ENCODE data around the gene OPRPN. TPM values are rescaled to one million over a fixed set of nuclear protein-coding genes. Genes with fewer than 3 reads are reported as not detected.
A peak's percentile ranks its signal among the peaks of the same experiment; 100 is the strongest.

Gene OPRPN
- polyA plus RNA-seq (2012; ENCODE audit: low read depth, missing spikeins): not detected

- DNase-seq (ENCODE audit: insufficient read length, low spot score) (no peak), FAIRE-seq (no peak)
- TF ChIP-seq SPI1 (IDR thresholded peaks at IDR 0.05; ENCODE audit: low read depth, low read length) (no peak), POLR2A (IDR thresholded peaks at IDR 0.05; ENCODE audit: low read depth, low read length) (no peak), POU2F2 (IDR thresholded peaks at IDR 0.05; ENCODE audit: low read depth, low read length) (no peak), POLR2AphosphoS5 (IDR thresholded peaks at IDR 0.05; ENCODE audit: low read depth, low read length) (no peak), TAF1 (IDR thresholded peaks at IDR 0.05; ENCODE audit: low read depth, low read length) (no peak), PAX5 (IDR thresholded peaks at IDR 0.05; ENCODE audit: insufficient read depth, low read length, severe bottlenecking) (no peak)
Measured at GRCh38 chr4:70397580-70397979, at the start of gene OPRPN. Gene OPRPN, plus strand, starts transcription at chr4:70397940. Its CDS starts 1,346 bp downstream, at chr4:70399286.

GRCh38 chr4:70356185-70356584, 41.6 kb upstream of the OPRPN start:
- TF ChIP-seq SPI1 (IDR thresholded peaks at IDR 0.05; ENCODE audit: low read depth, low read length) (no peak), POLR2A (IDR thresholded peaks at IDR 0.05; ENCODE audit: low read depth, low read length) (no peak), PAX5 (IDR thresholded peaks at IDR 0.05; ENCODE audit: insufficient read depth, low read length, severe bottlenecking) (no peak), POU2F2 (IDR thresholded peaks at IDR 0.05; ENCODE audit: low read depth, low read length) (no peak), TAF1 (IDR thresholded peaks at IDR 0.05; ENCODE audit: low read depth, low read length) (no peak), POLR2AphosphoS5 (IDR thresholded peaks at IDR 0.05; ENCODE audit: low read depth, low read length) (no peak)
- no peak for DNase-seq (ENCODE audit: insufficient read length, low spot score)
- no peak for FAIRE-seq

GRCh38 chr4:70359115-70359661, 38.6 kb upstream of the OPRPN start:
- TF ChIP-seq PAX5 (IDR thresholded peaks at IDR 0.05; ENCODE audit: insufficient read depth, low read length, severe bottlenecking) (no peak), POLR2A (IDR thresholded peaks at IDR 0.05; ENCODE audit: low read depth, low read length) (no peak), SPI1 (IDR thresholded peaks at IDR 0.05; ENCODE audit: low read depth, low read length) (no peak), POU2F2 (IDR thresholded peaks at IDR 0.05; ENCODE audit: low read depth, low read length) (no peak), POLR2AphosphoS5 (IDR thresholded peaks at IDR 0.05; ENCODE audit: low read depth, low read length) (no peak)
- FAIRE-seq (no peak), DNase-seq (ENCODE audit: insufficient read length, low spot score) (no peak)

GRCh38 chr4:70360460-70360859, 37.3 kb upstream of the OPRPN start, which contains the start of gene SMR3A:
Gene SMR3A, plus strand, starts transcription at chr4:70360760. Its CDS starts 1,356 bp downstream, at chr4:70362116.
- no peak for FAIRE-seq
- TF ChIP-seq POLR2AphosphoS5 (IDR thresholded peaks at IDR 0.05; ENCODE audit: low read depth, low read length) (no peak), TAF1 (IDR thresholded peaks at IDR 0.05; ENCODE audit: low read depth, low read length) (no peak), PAX5 (IDR thresholded peaks at IDR 0.05; ENCODE audit: insufficient read depth, low read length, severe bottlenecking) (no peak), SPI1 (IDR thresholded peaks at IDR 0.05; ENCODE audit: low read depth, low read length) (no peak), POU2F2 (IDR thresholded peaks at IDR 0.05; ENCODE audit: low read depth, low read length) (no peak), POLR2A (IDR thresholded peaks at IDR 0.05; ENCODE audit: low read depth, low read length) (no peak)

GRCh38 chr4:70364002-70364401, 33.7 kb upstream of the OPRPN start:
- DNase-seq (ENCODE audit: insufficient read length, low spot score) (no peak), FAIRE-seq (no peak)
- no peak for TF ChIP-seq TAF1 (IDR thresholded peaks at IDR 0.05; ENCODE audit: low read depth, low read length)
- no peak for TF ChIP-seq POLR2A (IDR thresholded peaks at IDR 0.05; ENCODE audit: low read depth, low read length)
- TF ChIP-seq POLR2AphosphoS5 (IDR thresholded peaks at IDR 0.05; ENCODE audit: low read depth, low read length): no peak
- TF ChIP-seq PAX5 (IDR thresholded peaks at IDR 0.05; ENCODE audit: insufficient read depth, low read length, severe bottlenecking): no peak
- TF ChIP-seq SPI1 (IDR thresholded peaks at IDR 0.05; ENCODE audit: low read depth, low read length): peak; percentile 49
- TF ChIP-seq POU2F2 (IDR thresholded peaks at IDR 0.05; ENCODE audit: low read depth, low read length): no peak

More at GRCh38 chr4:70360460-70360859, 37.3 kb upstream of the OPRPN start, which contains the start of gene SMR3A:
- DNase-seq (ENCODE audit: insufficient read length, low spot score): no peak

GRCh38 chr4:70365479-70365878, 32.3 kb upstream of the OPRPN start:
- no peak for FAIRE-seq

GRCh38 chr4:70367813-70368212, 29.9 kb upstream of the OPRPN start:
- TF ChIP-seq POU2F2 (IDR thresholded peaks at IDR 0.05; ENCODE audit: low read depth, low read length) (no peak), TAF1 (IDR thresholded peaks at IDR 0.05; ENCODE audit: low read depth, low read length) (no peak), POLR2AphosphoS5 (IDR thresholded peaks at IDR 0.05; ENCODE audit: low read depth, low read length) (no peak), SPI1 (IDR thresholded peaks at IDR 0.05; ENCODE audit: low read depth, low read length) (no peak)
- no peak for FAIRE-seq
- no peak for DNase-seq (ENCODE audit: insufficient read length, low spot score)

More at GRCh38 chr4:70365479-70365878, 32.3 kb upstream of the OPRPN start:
- DNase-seq (ENCODE audit: insufficient read length, low spot score): no peak
- TF ChIP-seq POU2F2 (IDR thresholded peaks at IDR 0.05; ENCODE audit: low read depth, low read length) (no peak), SPI1 (IDR thresholded peaks at IDR 0.05; ENCODE audit: low read depth, low read length) (peak; percentile 56), PAX5 (IDR thresholded peaks at IDR 0.05; ENCODE audit: insufficient read depth, low read length, severe bottlenecking) (no peak), POLR2AphosphoS5 (IDR thresholded peaks at IDR 0.05; ENCODE audit: low read depth, low read length) (no peak), TAF1 (IDR thresholded peaks at IDR 0.05; ENCODE audit: low read depth, low read length) (no peak)

- DNase-seq (ENCODE audit: insufficient read length, low spot score): no peak
- no peak for TF ChIP-seq POLR2AphosphoS5 (IDR thresholded peaks at IDR 0.05; ENCODE audit: low read depth, low read length)
- TF ChIP-seq PAX5 (IDR thresholded peaks at IDR 0.05; ENCODE audit: insufficient read depth, low read length, severe bottlenecking): no peak
- TF ChIP-seq SPI1 (IDR thresholded peaks at IDR 0.05; ENCODE audit: low read depth, low read length): no peak
- TF ChIP-seq POU2F2 (IDR thresholded peaks at IDR 0.05; ENCODE audit: low read depth, low read length): no peak
- FAIRE-seq: no peak
Measured at GRCh38 chr4:70371987-70372386, 25.8 kb upstream of the OPRPN start.

GRCh38 chr4:70372760-70373159, 25.0 kb upstream of the OPRPN start:
- FAIRE-seq (no peak), DNase-seq (ENCODE audit: insufficient read length, low spot score) (no peak)
- TF ChIP-seq POLR2AphosphoS5 (IDR thresholded peaks at IDR 0.05; ENCODE audit: low read depth, low read length) (no peak), TAF1 (IDR thresholded peaks at IDR 0.05; ENCODE audit: low read depth, low read length) (no peak), PAX5 (IDR thresholded peaks at IDR 0.05; ENCODE audit: insufficient read depth, low read length, severe bottlenecking) (no peak), SPI1 (IDR thresholded peaks at IDR 0.05; ENCODE audit: low read depth, low read length) (no peak), POLR2A (IDR thresholded peaks at IDR 0.05; ENCODE audit: low read depth, low read length) (no peak), POU2F2 (IDR thresholded peaks at IDR 0.05; ENCODE audit: low read depth, low read length) (no peak)

- FAIRE-seq (no peak), DNase-seq (ENCODE audit: insufficient read length, low spot score) (no peak)
- TF ChIP-seq POLR2A (IDR thresholded peaks at IDR 0.05; ENCODE audit: low read depth, low read length): no peak
- no peak for TF ChIP-seq POLR2AphosphoS5 (IDR thresholded peaks at IDR 0.05; ENCODE audit: low read depth, low read length)
Measured at GRCh38 chr4:70380578-70380977, 17.2 kb upstream of the OPRPN start.

Measured in GM12891 (cell line).